KMS-11 (cell line): ENCODE results near the gene NBPF14.
A peak's percentile ranks its signal among the peaks of the same experiment; 100 is the strongest.
"Not testable (repeated sequence)": the region's sequence is repeated elsewhere in the genome, so short reads cannot be mapped to it uniquely, and the experiment has no call there.

Source experiments
- H2AFZ ChIP-seq: fragments of 200-600 bp; sonication (generic); 2 replicates; pipeline ENCODE4 v1.6.1; 2016; ENCODE audit warnings: antibody characterized with exemption, mixed run types, low read depth
- H3K27ac ChIP-seq: fragments of 200-600 bp; sonication (generic); 2 replicates; pipeline ENCODE4 v1.6.1; 2016; ENCODE audit warnings: mild to moderate bottlenecking, mixed run types
- H3K27me3 ChIP-seq: fragments of 200-600 bp; sonication (generic); 2 replicates; pipeline ENCODE4 v1.6.1; 2017; ENCODE audit warnings: mild to moderate bottlenecking, low read depth, mixed run types, moderate library complexity; ENCODE audit not compliant: insufficient read depth
- H3K36me3 ChIP-seq: fragments of 200-600 bp; sonication (generic); 2 replicates; pipeline ENCODE4 v1.6.1; 2017; ENCODE audit warnings: mild to moderate bottlenecking, mixed run types; ENCODE audit not compliant: insufficient read depth
- H3K4me1 ChIP-seq: fragments of 200-600 bp; sonication (generic); 2 replicates; pipeline ENCODE4 v1.6.1; 2016; ENCODE audit warnings: mild to moderate bottlenecking, low read depth, mixed run types; ENCODE audit not compliant: poor library complexity, severe bottlenecking
- H3K4me2 ChIP-seq: fragments of 200-600 bp; sonication (generic); 2 replicates; pipeline ENCODE4 v1.7.0; 2016; ENCODE audit warnings: mild to moderate bottlenecking, mixed run types
- H3K4me3 ChIP-seq: fragments of 200-600 bp; sonication (generic); IDR thresholded peaks from 2 replicates; pipeline ENCODE4 v1.6.1; 2017; ENCODE audit warnings: low read depth, low read length, mixed read lengths; ENCODE audit not compliant: insufficient read depth
- H3K79me2 ChIP-seq: fragments of 200-600 bp; sonication (generic); 2 replicates; pipeline ENCODE4 v1.6.1; 2016; ENCODE audit warnings: low read depth, mixed run types; ENCODE audit not compliant: insufficient read depth
- H3K9ac ChIP-seq: fragments of 200-600 bp; sonication (generic); 2 replicates; pipeline ENCODE4 v1.6.1; 2016; ENCODE audit warnings: mild to moderate bottlenecking, mixed run types
- H4K20me1 ChIP-seq: fragments of 200-600 bp; sonication (generic); 2 replicates; pipeline ENCODE4 v1.6.1; 2016; ENCODE audit warnings: mild to moderate bottlenecking, mixed run types; ENCODE audit not compliant: insufficient read depth

The NBPF14 gene

DNA sequence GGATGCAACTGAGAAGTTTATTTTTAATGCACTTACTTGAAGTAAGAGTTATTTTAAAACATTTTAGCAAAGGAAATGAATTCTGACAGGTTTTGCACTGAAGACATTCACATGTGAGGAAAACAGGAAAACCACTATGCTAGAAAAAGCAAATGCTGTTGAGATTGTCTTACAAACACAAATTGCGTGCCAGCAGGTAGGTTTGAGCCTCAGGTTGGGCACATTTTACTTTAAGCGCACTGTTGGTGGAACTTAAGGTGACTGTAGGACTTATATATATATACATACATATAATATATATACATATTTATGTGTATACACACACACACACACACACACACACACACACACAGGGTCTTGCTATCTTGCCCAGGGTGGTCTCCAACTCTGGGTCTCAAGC, 69.2 kb downstream of the NBPF14 start:
- H3K27ac ChIP-seq, H3K27me3 ChIP-seq, H3K79me2 ChIP-seq, H3K4me1 ChIP-seq, H3K4me3 ChIP-seq, H3K36me3 ChIP-seq, H3K4me2 ChIP-seq, H4K20me1 ChIP-seq, H2AFZ ChIP-seq, H3K9ac ChIP-seq: not testable (repeated sequence)

DNA sequence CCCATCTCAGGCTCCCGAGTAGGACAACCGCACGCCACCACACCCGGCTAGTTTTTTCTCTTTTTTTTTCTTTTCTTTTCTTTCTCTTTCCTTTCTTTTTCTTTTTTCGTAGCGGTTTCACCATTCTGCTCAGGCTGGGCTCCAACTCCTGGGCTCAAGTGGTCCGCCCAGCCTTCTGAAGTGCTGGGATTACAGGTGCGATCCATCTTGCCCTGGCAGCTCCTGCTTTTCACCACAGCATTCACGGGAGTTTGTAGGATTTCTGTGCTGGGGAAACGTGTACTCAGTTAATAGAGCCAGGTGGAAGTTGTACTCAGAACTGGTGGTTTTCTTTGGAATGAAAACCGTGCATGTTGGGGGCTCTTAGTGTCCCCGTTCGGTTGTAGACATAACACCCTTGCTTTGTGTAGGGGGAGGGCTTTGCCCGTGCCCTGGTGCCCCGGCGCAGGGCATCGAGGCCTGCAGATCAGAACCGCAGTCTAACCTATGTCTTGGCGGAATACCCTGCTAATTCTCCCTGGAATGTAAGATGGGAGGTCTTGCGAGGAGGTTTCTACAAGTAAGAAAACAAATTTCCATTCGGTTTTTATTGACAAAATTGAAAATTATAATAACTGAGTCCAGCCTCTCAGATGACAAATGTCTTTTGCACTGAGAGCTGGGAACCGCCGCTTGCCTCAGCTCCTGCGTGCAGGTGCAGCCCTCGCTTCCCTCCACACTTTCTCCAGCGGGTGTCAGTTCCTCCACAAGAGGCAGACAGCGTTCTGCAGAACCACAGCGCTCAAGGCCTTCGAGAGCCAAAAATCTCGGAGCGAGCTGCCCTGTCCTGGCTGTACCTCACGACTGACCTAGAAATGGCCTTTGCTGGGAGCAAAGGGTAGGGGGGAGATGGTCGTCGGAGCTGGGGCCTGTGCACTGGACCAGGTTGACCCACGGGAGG, 72.3 kb downstream of the NBPF14 start:
- H3K4me2 ChIP-seq = peak overlapping the region; percentile 55
- H3K9ac ChIP-seq = peak overlapping the region; percentile 11; the same call in 1 of the 2 replicates
- H3K36me3 ChIP-seq, H3K27me3 ChIP-seq, H4K20me1 ChIP-seq, H3K79me2 ChIP-seq, H2AFZ ChIP-seq, H3K4me1 ChIP-seq: not testable (repeated sequence)
- H3K4me3 ChIP-seq = peak overlapping the region; percentile 26
- H3K27ac ChIP-seq = peak overlapping the region; percentile 59

DNA sequence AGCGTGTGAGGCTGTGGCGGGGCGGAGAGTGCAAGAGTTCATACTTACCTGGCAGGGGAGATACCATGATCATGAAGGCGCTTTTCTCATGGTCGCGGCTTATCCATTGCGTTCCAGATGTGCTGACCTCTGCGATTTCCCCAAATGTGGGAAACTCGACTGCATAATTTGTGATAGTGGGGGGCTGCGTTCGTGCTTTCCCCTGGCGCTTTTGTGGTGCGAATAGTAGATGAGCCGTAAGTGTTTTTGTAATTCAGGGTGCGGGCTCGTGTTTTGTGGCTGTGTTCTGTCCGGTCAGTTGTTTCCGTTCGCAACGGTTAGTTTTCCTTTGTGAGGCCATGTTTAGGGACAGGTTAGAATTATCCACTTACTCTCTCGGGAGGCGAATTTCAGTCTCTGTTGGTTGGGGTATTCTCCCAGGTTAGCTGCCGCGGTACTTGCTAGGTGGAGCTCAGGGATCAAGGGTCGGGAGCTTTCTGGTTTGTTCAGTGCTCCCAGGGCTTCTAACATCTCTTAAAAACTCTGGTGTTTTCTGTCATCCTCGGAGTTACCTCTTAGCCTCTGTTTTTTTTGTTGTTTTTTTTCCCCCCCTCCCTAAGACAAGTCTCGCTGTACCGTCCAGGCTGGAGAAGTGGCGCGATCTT, 73.1 kb downstream of the NBPF14 start:
- H3K27ac ChIP-seq = peak overlapping the region; percentile 59

DNA sequence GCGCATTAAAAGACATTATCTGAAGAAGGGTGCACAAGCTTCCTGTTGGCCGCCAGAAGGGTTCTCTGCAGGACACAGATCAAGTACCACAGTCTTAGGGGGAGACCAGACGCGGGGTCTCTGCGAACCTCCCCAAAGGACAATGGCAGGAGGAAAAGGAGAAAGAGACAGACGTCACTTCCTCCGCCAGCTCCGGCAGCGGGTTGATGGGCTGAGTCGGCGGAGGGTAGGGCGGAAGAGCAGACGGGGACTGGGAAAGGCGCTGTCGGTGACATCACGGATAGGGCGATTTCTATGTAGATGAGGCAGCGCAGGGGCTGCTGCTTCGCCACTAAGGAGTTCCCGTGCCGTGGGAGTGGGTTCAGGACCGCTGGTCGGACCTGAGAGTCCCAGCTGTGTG, 73.7 kb downstream of the NBPF14 start:
- H2AFZ ChIP-seq = peak overlapping the region; percentile 65
- H3K4me2 ChIP-seq = peak overlapping the region; percentile 30; the same call in 1 of the 2 replicates
- H3K27me3 ChIP-seq, H3K4me1 ChIP-seq, H3K4me3 ChIP-seq, H3K36me3 ChIP-seq, H3K79me2 ChIP-seq, H4K20me1 ChIP-seq: not testable (repeated sequence)
- peak overlapping the region; percentile 55 for H3K27ac ChIP-seq
- H3K9ac ChIP-seq = peak overlapping the region; percentile 26; the same call in 1 of the 2 replicates

More for the DNA sequence above, 73.1 kb downstream of the NBPF14 start:
- Histone ChIP-seq H3K9ac (peak overlapping the region; percentile 11; the same call in 1 of the 2 replicates), H3K4me3 (peak overlapping the region; percentile 26), H3K4me2 (peak overlapping the region; percentile 44; the same call in 1 of the 2 replicates)
- not testable (repeated sequence) for H3K79me2 ChIP-seq, H4K20me1 ChIP-seq, H3K36me3 ChIP-seq, H2AFZ ChIP-seq, H3K4me1 ChIP-seq, H3K27me3 ChIP-seq

DNA sequence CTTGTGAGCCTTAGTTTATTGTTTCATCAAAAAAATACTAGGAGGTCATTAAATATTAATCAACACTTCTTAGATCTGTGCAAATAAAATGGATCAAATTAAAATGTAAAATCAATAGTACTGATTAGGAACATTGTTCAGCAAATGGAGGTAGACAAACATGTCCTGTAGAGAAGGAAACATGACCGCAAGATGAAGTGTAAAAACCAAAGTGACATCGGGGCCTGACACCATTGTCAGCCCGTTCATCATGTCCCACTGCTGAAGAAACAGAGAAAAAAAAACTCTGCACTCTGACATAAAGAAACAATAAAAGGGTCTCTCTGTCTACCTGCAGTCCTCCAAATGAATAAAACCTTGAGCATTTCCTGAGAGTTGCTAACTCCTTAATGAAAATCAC, 81.5 kb downstream of the NBPF14 start:
- not testable (repeated sequence) for H3K36me3 ChIP-seq, H3K79me2 ChIP-seq, H3K9ac ChIP-seq, H3K27me3 ChIP-seq, H2AFZ ChIP-seq, H3K4me2 ChIP-seq, H3K27ac ChIP-seq, H3K4me1 ChIP-seq, H3K4me3 ChIP-seq, H4K20me1 ChIP-seq

DNA sequence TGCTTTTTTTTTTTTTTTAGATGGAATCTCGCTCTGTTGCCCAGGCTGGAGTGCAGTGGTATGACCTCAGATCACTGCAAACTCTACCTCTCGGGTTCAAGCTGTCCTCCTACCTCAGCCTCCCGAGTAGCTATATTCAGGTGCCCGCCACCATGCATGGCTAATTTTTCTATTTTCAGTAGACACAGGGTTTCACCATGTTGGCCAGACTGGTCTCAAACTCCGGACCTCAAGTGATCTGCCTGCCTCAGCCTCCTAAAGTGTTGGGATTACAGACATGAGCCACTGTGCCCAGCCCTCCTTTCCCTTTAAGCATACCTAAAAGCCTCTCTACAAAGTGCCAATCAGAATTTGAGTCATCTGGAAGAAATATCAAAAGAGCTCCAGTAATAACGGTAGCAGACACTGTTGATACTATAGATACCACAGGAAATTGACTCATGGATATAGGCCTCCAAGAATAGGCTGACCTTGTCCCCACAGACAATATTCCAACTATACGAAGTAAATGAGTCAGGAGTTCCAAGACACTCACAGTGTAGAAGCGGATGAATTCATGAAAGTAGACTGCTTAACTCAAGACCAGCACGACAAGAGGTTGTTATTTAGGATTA, 83.1 kb downstream of the NBPF14 start:
- not testable (repeated sequence) for H3K4me2 ChIP-seq

DNA sequence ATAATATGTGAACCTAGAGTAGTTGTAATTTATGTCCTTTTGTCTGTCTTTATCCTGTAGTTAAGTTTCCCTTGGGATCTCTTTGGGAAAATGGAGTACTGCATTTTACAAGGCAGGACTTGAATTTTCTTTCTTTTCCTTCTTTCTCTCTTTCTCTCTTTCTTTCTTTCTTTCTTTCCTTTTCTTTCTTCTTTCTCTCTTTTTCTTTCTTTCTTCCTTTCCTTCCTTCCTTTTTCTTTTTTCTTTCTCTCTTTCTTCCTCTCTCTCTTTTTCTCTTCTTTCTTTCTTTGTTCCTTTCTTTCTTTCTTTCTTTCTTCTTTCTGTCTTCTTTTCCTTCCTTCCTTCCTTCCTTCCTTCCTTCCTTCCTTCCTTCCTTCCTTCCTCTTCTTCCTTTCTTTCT, 101.9 kb downstream of the NBPF14 start:
- not testable (repeated sequence) for H3K36me3 ChIP-seq, H3K79me2 ChIP-seq, H3K27me3 ChIP-seq, H4K20me1 ChIP-seq, H2AFZ ChIP-seq, H3K27ac ChIP-seq, H3K4me1 ChIP-seq, H3K4me3 ChIP-seq, H3K9ac ChIP-seq, H3K4me2 ChIP-seq

More for the DNA sequence above, 83.1 kb downstream of the NBPF14 start:
- not testable (repeated sequence) for H3K27me3 ChIP-seq, H3K4me3 ChIP-seq, H3K79me2 ChIP-seq, H2AFZ ChIP-seq, H4K20me1 ChIP-seq, H3K9ac ChIP-seq, H3K27ac ChIP-seq, H3K4me1 ChIP-seq, H3K36me3 ChIP-seq

DNA sequence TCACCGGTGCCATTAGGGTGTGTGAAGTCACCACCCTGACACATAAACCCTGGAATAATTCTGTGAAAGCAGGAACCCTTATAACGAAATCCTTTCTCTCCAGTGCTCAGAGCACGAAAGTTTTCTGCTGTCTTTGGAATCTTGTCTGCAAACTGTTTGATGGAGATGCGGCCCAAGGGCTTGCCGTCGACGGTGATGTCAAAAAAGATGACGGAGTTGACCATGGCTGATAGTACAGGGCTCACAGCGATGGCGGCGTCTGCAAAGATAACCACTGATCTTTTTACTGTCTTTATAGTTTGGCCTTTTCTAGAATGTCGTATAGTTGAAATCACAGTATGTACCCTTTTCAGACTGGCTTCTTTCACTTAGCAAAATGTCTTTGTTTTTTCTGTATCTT, 112.8 kb downstream of the NBPF14 start, which contains the start of gene PPIAL4G:
PPIAL4G (minus strand) TSS at position 274 of the 400 bp plus-strand sequence; CDS start at position 224, 50 bp downstream.
- not testable (repeated sequence) for H3K4me1 ChIP-seq, H3K79me2 ChIP-seq, H3K36me3 ChIP-seq, H3K27me3 ChIP-seq, H3K9ac ChIP-seq, H3K27ac ChIP-seq, H2AFZ ChIP-seq, H4K20me1 ChIP-seq, H3K4me2 ChIP-seq, H3K4me3 ChIP-seq
